ENCODE data around the gene DDAH1. TPM values are rescaled to one million over a fixed set of nuclear protein-coding genes. Genes with fewer than 3 reads are reported as not detected.

DDAH1 gene
- total RNA-seq, 6 experiments from 2014 or later, result 54.9 to 94.9 (median 66.2) TPM

DNA sequence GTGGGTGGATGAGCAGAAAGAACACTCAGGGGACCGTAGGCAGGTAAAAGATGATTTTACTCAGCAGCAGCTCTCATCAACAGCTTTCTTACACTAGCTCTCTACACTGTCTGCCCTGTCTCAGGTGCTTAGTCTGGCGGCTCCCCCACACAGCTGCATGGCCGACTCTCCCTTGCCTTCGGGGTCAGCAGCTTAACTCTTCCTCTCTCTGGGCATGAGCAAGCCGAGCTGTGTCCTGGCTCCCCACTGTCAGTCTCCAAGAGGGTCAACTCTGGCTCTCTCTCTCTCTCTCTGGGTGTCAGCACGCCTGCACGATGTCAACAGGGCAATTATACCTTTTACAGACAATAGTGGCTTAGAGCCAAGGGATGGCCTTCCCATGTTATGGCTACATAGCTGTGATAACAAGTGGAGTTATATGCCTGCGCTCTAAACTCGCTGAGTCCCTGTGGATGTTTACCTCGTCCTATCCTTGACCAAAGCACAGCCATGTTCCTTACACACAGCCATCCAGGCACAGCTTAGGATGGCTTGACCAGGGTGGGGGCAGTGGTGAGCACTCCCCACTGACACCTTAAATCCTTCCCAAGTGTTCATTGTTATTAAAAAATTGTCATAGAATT lies 185.4 kb downstream of the DDAH1 start:
- ATAC-seq, result no peak
- H3K27me3 ChIP-seq, result no peaks in the 10 kb centered on the region
- peak overlapping the region in 1 of 3 donors; percentile 4 for H3K27ac ChIP-seq
- DNase-seq, result no peak
- WGBS (ENCODE audit: insufficient coverage, low coverage, low lambda C conversion rate, missing lambda C conversion rate), result 86% methylated on average over 2 of the region's 10 CpGs
- TF ChIP-seq CTCF (IDR thresholded peaks at IDR 0.05) (no peak), POLR2A (IDR thresholded peaks at IDR 0.05) (no peak)
- peaks cover 0 to 19% (median 3%) of the 10 kb centered on the region in 4 donors for H3K4me1 ChIP-seq
- no peaks in the 10 kb centered on the region for H3K9me3 ChIP-seq
- intact Hi-C loops (cut with DNase I), result no loop called here
- no peak overlapping the region for H3K4me3 ChIP-seq
- H3K36me3 ChIP-seq, result no peaks in the 10 kb centered on the region

- no peak for DNase-seq
- Histone ChIP-seq H3K4me1 (peaks cover 0 to 24% (median 3%) of the 10 kb centered on the region in 4 donors), H3K4me3 (no peak overlapping the region), H3K27ac (peak overlapping the region in 1 of 3 donors; percentile 4), H3K9me3 (no peaks in the 10 kb centered on the region), H3K27me3 (no peaks in the 10 kb centered on the region), H3K36me3 (no peaks in the 10 kb centered on the region)
- TF ChIP-seq CTCF (IDR thresholded peaks at IDR 0.05) (no peak), POLR2A (IDR thresholded peaks at IDR 0.05) (no peak)
- ATAC-seq, result peak in 1 of 4 donors; percentile 5
- 26% methylated on average over 2 of the region's 2 CpGs for WGBS (ENCODE audit: insufficient coverage, low coverage, low lambda C conversion rate, missing lambda C conversion rate)
- intact Hi-C loops (cut with DNase I), result no loop called here
Observed at GRCh38 chr1:85278853-85279314, 186.1 kb downstream of the DDAH1 start.

- intact Hi-C loops (cut with DNase I), result no loop called here
- ATAC-seq (no peak), DNase-seq (no peak)
- no peak overlapping the region for H3K4me3 ChIP-seq
- no peaks in the 10 kb centered on the region for H3K36me3 ChIP-seq
- no peaks in the 10 kb centered on the region for H3K27me3 ChIP-seq
- peaks cover 0 to 24% (median 5%) of the 10 kb centered on the region in 4 donors for H3K4me1 ChIP-seq
- 66% methylated on average over 4 of the region's 4 CpGs for WGBS (ENCODE audit: insufficient coverage, low coverage, low lambda C conversion rate, missing lambda C conversion rate)
- no peak for TF ChIP-seq POLR2A (IDR thresholded peaks at IDR 0.05)
- no peak for TF ChIP-seq CTCF (IDR thresholded peaks at IDR 0.05)
- no peaks in the 10 kb centered on the region for H3K9me3 ChIP-seq
- no peak overlapping the region for H3K27ac ChIP-seq
Observed at GRCh38 chr1:85277802-85278201, 187.2 kb downstream of the DDAH1 start.

DNA sequence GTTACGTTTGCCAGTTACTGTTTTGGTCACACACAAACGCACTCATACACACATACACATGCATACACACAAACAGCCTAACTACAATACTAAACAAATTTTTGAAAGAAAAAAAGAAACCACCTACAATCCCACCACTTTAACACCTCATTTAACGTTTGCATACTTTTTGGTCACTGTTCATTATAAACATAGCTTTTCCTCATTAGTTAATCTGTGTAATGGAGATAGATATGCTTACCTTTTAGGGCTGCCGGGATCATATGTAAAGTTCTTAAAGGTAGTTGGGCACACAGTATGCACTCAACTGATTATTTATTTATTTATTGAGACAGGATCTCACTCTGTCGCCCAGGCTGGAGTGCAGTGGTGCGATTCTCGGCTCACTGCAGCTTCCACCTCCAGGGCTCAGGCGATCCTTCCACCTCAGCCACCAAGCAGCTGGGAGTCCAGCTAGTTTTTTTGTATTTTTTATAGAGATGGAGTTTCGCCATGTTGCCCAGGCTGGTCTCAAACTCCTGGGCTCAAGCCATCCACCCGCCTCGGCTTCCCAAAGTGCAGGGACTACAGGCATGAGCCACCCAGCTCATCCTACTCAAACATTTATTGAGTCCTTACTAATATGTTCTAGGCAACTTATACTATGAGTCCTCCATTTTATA lies 187.8 kb downstream of the DDAH1 start:
- H3K9me3 ChIP-seq, result no peaks in the 10 kb centered on the region
- ATAC-seq (no peak), DNase-seq (no peak)
- H3K36me3 ChIP-seq, result no peaks in the 10 kb centered on the region
- no peaks in the 10 kb centered on the region for H3K27me3 ChIP-seq
- WGBS (ENCODE audit: insufficient coverage, low coverage, low lambda C conversion rate, missing lambda C conversion rate), result 44% methylated on average over 6 of the region's 11 CpGs
- intact Hi-C loops (cut with DNase I), result no loop called here
- H3K27ac ChIP-seq, result peak overlapping the region; percentile 32 to 96 (median 89)
- TF ChIP-seq CTCF (IDR thresholded peaks at IDR 0.05), result no peak
- no peak for TF ChIP-seq POLR2A (IDR thresholded peaks at IDR 0.05)
- peaks cover 0 to 28% (median 5%) of the 10 kb centered on the region in 4 donors for H3K4me1 ChIP-seq
- H3K4me3 ChIP-seq, result peak overlapping the region; percentile 38 to 84 (median 82)
